ENCODE measurements around the gene CFAP299.
"Not testable (repeated sequence)": the region's sequence is repeated elsewhere in the genome, so short reads cannot be mapped to it uniquely, and the experiment has no call there.

CFAP299 gene

DNA sequence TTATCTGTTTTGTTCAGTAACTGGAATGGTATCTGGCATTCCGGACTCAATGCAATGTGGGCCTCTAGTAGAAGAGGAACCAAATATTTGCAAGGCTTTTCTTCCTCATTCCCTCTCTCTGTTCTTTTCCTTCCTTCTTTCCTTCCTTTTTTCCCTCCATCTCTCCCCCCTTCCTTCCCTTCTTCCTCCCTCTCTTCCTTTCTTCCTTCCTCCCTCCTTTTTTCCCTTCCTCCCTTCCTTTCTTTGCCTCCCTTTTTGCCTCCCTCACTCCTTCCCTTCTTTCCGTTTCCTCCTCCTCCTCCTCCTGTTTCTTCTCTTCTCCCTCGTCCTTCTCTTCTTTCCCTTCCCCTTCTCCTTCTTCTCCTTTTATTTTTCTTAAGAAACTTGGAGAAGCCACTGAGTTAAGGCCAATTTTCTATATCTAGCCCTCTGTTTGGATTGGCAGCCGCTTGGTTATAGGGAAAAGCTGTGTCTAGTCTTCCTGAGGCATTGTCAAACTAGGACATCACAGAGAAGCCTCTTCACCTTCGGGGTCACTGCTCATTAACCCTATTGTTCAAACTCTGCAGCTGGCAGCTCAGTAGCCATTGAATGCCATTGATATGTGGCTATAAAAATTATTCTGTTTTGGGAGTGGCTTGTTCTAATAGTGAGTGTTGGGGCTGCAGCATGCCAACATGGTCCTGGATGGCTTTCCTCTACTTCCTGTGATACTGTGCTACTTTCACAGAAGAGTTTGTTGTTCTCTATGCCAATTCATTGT lies 95.9 kb downstream of the CFAP299 start:
- TF ChIP-seq, protein P1, sequence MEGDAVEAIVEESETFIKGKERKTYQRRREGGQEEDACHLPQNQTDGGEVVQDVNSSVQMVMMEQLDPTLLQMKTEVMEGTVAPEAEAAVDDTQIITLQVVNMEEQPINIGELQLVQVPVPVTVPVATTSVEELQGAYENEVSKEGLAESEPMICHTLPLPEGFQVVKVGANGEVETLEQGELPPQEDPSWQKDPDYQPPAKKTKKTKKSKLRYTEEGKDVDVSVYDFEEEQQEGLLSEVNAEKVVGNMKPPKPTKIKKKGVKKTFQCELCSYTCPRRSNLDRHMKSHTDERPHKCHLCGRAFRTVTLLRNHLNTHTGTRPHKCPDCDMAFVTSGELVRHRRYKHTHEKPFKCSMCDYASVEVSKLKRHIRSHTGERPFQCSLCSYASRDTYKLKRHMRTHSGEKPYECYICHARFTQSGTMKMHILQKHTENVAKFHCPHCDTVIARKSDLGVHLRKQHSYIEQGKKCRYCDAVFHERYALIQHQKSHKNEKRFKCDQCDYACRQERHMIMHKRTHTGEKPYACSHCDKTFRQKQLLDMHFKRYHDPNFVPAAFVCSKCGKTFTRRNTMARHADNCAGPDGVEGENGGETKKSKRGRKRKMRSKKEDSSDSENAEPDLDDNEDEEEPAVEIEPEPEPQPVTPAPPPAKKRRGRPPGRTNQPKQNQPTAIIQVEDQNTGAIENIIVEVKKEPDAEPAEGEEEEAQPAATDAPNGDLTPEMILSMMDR (IDR thresholded peaks at IDR 0.05; ENCODE audit: low read depth, low read length, missing control alignments): no peak
- DNase-seq (ENCODE audit: extremely low read depth, low read depth): no peak

DNA sequence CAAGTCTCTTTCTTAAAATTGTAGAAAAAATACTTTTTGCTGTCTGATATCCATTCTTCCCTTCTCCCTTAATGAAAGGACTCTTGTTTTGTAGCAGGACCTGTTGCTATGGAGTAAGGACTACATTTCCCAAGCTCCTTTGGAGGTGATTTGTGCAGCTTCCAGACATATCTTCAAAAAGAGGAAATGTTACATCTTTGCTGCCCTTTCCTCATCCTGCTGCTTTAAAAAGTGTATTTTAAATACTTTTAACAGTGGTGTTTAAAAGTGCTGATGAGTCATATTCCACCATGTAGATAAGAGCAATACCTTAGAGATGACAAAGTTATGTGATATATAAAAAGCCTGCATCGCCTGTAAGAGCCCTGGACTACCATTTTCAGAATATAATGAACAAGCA lies 98.7 kb downstream of the CFAP299 start:
- DNase-seq (ENCODE audit: extremely low read depth, low read depth): no peak
- TF ChIP-seq, protein P1 (IDR thresholded peaks at IDR 0.05; ENCODE audit: low read depth, low read length, missing control alignments): no peak

More for the DNA sequence above, 95.9 kb downstream of the CFAP299 start:
- no peak overlapping the region for H3K4me3 ChIP-seq (replicated peaks; ENCODE audit: low read depth, low read length)

DNA sequence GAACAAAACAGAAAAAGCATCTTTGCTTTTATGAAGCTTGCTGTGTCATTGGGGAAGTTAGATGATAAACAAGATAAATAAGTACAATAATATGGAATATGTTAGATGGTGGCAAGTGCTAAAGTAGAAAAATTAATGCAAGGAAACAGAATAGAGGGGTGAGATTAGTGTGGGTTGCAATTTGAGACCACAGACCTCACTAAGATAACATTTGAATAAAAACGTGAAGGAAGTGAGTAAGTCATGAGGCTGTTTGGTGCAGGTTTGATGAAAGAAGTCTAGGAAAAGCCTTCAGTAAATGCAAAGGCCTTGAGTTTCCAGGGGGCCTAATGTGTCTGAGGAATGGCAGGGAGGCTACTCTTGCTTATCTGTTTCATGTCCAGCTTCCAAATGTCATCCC lies 102.5 kb downstream of the CFAP299 start:
- DNase-seq (ENCODE audit: extremely low read depth, low read depth): no peak
- H3K4me3 ChIP-seq (replicated peaks; ENCODE audit: low read depth, low read length): no peak overlapping the region
- TF ChIP-seq, protein P1 (IDR thresholded peaks at IDR 0.05; ENCODE audit: low read depth, low read length, missing control alignments): no peak

More for the DNA sequence above, 98.7 kb downstream of the CFAP299 start:
- no peak overlapping the region for H3K4me3 ChIP-seq (replicated peaks; ENCODE audit: low read depth, low read length)

DNA sequence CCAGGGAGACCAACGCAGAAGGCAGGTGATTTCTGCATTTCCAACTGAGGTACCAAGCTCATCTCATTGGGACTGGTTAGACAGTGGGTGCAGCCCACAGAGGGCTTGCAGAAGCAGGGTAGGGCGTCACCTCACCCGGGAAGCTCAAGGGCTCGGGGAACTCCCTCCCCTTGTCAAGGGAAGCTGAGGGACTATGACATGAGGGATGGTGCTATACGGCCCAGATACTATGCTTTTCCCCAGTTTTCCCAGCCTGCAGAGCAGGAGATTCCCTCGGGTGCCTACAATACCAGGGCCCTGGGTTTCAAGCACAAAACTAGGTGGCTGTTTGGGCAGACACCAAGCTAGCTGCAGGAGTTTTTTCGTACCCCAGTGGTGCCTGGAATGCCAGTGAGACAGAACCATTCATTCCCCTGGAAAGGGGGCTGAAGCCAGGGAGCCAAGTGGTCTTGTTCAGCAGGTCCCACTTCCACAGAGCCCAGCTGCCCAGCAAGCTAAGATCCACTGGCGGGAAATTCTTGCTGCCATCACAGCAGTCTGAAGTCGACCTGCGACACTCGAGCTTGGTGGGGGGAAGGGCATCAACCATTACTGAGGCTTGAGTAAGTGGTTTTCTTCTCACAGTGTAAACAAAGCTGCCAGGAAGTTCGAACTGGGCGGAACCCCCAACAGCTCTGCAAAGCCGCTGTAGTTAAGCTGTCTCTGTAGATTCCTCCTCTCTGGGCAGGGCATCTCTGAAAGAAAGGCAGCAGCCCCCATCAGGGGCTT lies 103.9 kb downstream of the CFAP299 start:
- not testable (repeated sequence) for H3K4me3 ChIP-seq (replicated peaks; ENCODE audit: low read depth, low read length); DNase-seq (ENCODE audit: extremely low read depth, low read depth)

DNA sequence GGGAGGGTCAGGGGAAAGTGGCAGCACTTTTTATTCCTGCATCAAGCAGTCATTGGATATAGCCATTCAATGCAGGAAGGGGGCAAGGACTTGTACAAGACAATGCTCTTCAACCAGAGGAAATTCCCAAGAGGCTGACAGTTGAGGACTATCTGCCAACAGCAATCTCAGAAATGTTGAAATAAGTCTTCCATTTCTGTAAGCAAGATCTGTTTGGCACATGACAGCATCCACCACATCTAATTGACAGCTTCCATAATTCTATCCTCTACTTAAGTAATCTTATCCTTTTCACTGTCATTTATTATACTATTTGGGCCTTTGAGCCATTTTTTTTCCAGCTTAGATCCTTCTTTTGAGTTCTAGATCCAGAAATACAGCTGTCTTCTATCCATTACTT lies 110.7 kb downstream of the CFAP299 start:
- no peak overlapping the region for H3K4me3 ChIP-seq (replicated peaks; ENCODE audit: low read depth, low read length)
- TF ChIP-seq, protein P1 (IDR thresholded peaks at IDR 0.05; ENCODE audit: low read depth, low read length, missing control alignments): no peak
- no peak for DNase-seq (ENCODE audit: extremely low read depth, low read depth)

DNA sequence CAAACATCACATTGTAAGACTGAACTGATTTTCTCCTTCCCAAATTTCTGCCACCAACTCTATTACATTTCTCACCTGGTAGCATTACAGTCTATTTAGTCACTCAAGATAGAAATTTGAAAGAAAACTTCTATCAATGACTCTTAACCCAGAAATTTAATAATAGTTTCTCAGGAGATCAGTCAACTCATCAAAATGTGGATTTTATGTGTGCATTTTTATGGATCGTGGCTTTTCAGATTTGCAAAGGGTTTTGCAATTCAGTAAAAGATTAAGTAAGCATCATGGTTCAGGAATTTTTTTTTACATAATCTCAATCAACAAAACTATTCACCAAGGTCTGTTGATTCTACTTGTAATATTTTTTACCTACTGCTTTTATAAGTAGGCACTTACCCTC lies 111.1 kb downstream of the CFAP299 start:
- DNase-seq (ENCODE audit: extremely low read depth, low read depth): no peak
- TF ChIP-seq, protein P1 (IDR thresholded peaks at IDR 0.05; ENCODE audit: low read depth, low read length, missing control alignments): no peak
- no peak overlapping the region for H3K4me3 ChIP-seq (replicated peaks; ENCODE audit: low read depth, low read length)

DNA sequence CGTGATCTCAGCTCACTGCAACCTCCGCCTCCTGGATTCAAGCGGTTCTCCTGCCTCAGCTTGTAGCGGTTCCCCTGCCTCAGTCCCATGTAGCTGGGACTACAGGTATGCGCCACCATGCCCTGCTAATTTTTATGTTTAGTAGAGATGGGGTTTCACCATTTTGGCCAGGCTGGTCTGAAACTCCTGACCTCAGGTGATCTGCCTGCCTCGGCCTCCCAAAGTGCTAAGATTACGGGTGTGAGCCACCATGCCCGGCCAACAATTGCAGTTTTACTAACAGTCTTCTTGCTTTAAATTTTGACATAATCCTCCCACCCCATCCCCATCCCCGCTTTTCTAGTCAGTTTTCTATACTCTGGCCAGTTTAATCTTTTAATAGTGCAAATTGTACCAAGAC lies 112.0 kb downstream of the CFAP299 start:
- no peak overlapping the region for H3K4me3 ChIP-seq (replicated peaks; ENCODE audit: low read depth, low read length)
- DNase-seq (ENCODE audit: extremely low read depth, low read depth): no peak
- TF ChIP-seq, protein P1 (IDR thresholded peaks at IDR 0.05; ENCODE audit: low read depth, low read length, missing control alignments): no peak

All from HFF-Myc (cell line).